IPS DF 4.7 (cell line): ENCODE results near the gene C19orf38.
"Not testable (repeated sequence)": the region's sequence is repeated elsewhere in the genome, so short reads cannot be mapped to it uniquely, and the experiment has no call there.

ENCODE experiments used
- DNase-seq: peaks from one replicate; pipeline ENCODE4 v3.0.0-alpha.2; 2013; ENCODE audit warnings: low spot score; ENCODE audit errors: extremely low read depth

Gene C19orf38

DNA sequence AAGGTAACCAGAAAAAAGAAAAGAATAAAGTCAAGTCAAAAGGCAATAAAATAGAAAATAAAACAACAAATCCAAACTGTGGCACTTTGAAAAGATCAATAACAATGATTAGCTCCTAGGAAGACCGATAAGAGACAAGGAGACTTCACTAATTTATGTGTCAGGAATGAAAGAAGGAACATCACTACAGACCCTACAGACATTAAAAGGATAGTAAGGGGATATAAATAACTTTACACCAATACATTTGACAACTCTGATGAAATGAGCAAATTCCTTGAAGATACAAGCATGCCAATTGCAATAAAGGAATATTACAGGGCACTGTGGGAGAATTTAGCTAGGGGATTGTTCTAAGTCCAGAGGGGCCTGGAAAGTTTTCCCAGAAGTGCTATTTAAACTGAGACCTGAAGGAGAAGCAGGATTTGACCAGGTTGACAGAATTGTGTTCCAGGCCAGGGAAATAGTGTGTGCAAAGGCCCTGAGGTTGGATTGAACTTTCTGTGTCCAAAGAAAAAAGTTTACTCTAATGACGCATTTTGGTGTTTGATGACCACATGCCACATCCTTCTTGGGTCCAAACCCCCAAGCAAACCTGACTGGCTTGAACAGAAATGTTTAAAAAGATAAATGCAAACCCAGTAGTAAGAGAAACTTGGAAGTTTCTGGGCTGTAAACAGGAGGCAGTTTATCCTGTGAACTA lies 1.6 kb upstream of the C19orf38 start:
- no peak for DNase-seq

DNA sequence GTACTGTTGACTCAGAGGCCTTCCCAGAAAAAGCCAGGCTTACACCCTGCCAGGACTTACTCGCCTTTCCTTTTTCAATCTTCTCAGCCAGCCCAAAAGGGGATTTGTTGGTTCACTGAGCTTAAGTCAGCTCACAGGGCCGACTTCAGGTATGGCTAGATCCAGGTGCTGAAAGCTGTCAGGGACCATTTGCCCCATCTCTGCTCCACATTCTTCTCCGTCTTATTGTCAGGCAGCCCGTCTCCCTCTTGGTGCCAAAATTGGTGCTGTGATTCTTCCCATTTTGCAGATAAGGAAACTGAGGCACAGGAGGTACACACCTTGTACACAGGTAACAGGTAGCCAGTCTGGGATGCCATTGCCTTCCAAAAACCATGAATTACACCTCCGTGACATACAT lies 2.4 kb downstream of the C19orf38 start:
- DNase-seq, result no peak

DNA sequence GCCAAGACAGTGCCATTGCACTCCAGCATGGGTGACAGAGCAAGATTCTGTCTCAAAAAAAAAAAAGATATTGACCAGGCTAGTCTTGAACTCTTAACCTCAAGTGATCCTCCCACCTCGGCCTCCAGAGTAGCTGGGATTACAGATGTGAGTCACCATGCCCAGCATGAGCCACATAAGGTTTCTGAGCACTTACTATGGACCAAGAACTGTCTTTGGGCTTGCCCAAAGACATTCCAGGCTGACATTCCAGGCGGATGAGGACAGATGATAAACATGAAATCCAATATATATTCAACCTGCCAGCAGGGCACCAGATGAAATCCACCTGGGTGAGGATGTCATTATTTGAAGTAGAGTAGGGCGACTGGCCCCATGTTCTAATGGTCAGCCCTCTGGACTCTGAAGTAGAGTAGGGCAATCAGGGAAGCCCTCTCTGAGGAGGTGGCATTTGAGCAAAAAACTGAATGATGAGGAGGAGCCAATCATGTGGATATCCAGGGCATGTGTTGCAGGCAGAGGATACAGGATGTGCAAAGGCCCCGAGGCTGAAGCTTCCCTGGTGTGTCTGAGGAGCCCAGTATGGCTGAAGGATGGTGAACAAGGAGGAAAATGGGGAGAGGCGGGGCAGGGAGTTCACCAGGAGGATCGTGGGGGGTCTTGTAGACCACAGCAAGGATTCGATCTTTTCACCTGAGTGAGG lies 4.0 kb downstream of the C19orf38 start:
- no peak for DNase-seq

DNA sequence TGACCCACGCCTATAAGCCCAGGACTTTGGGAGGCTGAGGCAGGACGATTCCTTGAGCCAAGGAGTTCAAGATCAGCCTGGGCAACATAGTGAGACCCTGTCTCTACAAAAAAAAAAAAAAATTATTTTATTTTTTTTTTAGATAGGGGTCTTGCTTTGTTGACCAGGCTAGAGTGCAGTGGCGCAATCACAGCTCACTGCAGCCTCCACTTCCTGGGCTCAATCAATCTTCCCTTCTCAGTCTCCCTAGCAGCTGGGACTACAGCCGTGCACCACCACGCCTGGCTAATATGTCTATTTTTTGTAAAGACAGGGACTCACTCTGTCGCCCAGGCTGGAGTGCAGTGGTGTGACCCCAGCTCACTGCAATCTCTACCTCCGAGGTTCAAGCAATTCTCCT lies 4.7 kb downstream of the C19orf38 start:
- no peak for DNase-seq

DNA sequence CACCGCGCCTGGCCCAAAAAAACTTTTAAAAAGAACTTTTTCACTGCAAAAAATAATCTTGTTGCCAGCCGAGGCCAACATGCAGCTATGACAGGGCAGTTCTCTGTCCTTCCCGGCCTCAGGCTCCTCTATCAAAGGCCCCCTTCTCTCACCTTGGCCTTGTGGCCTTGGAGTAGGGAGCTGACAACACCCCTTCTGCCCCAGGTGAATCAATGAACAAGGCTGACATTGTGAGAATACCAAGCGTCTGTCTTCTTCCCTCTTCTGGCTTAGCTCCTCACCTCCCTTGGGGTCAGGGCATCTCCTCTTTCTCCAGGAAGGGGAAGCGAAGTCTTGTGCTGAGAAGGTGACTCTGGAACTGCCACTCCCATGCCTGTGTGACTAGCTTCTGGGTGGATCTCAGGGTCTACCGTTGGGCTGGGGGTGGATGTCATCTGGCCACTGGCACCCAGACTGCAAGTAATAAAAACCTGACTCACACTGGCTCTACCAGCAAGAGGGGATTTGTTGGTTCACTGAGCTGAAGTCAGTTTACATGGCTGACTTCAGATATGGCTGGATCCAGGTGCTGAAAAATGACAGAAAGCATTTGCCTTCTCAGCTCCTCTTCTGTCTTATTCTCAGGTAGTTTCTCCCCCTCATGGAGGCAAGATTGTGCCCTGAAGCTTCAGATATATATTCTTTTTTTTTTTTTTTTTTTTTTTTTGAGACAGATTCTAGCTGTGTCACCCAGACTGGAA lies 6.3 kb downstream of the C19orf38 start:
- DNase-seq, result no peak

DNA sequence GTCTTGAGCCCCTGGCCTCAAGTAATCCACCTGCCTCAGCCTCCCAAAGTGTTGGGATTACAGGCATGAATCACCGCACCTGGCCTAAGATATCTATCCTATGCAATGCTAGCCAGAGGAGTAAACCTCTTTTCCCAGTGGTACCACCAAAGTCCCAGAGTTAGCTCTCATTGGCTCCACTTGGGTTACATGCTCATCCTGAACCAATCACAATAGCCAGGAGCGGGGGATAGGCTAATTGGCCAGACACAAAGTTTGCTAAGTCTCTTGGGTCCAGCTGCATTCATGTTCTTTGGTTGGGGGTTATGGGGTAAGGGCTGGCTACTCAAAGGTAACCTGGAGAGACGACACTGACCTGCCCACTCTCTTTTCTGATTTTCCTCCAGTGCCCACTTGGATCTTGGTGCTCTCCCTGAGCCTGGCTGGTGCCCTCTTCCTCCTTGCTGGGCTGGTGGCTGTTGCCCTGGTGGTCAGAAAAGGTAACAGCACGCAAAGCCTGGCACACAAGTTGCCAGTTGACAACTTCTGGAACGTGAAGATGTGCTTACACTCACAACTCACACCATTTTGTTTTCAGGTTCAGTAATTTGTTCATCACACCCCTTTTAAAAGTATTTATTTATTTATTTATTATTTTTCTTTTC lies 7.8 kb downstream of the C19orf38 start:
- no peak for DNase-seq

DNA sequence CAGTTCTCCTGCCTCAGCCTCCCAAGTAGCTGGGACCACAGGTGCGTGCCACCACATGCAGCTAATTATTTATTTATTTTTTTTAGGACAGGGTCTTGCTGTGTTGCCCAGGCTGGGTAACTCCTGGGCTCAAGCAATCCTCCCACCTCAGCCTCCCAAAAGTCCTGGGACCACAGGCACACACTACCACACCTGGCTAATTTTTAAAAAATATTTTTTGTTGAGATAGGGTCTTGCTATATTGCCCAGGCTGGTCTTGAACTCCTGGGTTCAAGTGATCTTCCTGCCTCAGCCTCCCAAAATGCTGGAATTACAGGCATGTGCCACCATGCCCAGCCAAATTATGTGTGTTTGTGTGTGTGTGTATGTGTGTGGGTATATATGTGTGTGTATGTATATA lies 8.7 kb downstream of the C19orf38 start:
- not testable (repeated sequence) for DNase-seq

DNA sequence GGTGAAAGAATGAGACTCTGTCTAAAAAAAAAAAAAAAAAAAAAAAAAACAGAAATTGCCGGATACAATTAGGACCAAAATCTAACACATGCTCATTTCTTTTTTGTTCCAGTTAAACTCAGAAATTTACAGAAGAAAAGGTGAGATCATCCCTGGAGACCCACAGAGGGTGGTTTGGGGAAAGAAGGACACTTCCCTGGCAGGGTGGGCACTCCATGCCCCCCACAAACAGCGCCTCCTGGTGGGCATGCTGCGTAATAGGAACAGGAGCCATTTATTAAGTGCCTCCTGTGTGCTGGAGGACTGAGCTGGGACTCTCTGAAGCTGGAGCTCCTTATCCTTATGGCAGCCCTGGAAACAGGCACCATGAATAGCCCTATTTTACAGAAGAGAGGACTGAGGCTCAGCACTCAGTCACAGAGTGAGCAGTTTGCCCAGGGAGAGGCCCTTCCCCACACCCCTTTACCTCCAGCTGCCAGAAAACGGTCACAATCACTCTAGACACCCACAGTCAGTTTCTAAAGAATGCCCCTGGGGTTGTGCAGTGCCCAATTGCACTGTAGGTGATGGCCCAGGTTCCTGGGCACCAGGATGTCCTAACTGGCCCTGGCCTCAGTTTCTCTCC lies 10.1 kb downstream of the C19orf38 start:
- no peak for DNase-seq

DNA sequence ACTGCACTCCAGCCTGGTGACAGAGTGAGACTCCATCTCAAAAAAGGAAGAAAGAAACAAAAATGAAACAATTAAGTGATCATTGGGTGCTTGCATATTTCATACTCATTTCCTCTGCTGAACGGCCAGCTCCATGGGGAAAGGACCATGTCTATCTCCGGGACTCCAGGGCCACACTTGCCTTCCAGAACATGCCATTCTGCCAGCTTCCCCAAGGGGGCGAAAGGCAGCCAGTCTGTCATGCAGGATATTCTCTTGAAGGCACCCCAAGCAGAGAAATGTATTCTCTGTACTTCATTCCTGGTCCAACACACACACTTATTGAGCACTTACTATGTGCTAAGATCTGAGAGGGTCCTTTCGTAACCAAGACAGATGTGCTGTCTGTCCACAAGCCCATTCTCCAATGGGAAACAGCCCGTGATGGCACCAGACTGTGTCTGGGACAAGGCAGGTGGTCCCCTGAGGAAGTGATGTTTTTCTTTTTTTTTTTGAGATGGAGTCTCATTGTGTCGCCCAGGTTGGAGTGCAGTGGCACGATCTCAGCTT lies 13.0 kb downstream of the C19orf38 start:
- DNase-seq, result no peak

DNA sequence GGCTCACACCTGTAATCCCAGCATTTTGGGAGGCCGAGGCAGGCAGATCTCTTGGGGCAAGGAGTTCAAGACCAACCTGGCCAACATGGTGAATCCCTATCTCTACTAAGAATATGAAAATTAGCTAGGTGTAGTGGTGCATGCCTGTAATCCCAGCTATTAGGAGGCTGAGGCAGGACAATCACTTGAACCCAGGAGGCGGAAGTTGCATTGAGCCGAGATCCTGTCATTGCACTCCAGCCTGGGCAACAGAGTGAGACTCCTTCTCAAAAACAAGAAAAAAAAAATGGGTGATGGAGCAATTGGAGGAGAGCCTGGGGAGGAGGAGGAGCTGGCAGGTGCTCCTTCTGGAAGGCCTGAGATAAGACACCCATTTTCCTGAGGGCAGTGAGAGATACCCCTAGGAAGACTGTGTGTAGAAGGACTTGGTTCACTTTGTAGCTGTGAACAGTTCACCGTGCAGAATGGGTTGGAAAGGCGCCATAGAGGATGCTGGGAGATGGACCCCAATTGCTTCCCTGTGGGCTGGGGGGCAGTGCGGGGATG lies 14.4 kb downstream of the C19orf38 start:
- DNase-seq, result no peak

DNA sequence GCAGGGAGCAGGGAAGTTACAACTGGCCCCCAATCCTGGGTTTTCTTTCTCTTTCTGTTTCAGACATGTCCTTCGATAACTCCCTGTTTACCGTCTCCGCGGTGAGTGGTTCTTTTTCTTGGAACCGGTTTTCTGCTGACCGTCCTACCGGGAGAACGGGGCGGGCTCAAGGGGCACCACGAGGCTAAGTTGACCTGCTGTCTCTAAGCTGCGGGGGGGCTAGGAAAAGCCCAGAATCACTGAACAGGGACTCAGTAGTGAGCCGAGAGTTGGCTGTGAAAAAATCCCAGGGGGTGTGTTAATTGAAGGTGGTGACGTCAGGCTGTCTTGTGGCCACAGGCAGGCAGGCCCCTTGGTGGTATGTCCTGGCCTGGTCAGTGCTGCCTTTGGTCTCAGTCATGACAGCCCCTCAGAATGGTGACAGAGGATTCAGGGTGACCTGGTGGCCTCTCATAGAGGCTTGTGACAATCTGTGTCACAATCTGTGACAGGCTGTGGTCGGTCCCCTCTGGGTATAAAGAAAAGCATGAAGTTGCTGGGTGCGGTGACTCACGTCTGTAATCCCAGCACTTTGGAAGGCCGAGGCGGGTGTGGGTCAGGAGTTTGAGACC lies 15.0 kb downstream of the C19orf38 start:
- DNase-seq, result no peak

DNA sequence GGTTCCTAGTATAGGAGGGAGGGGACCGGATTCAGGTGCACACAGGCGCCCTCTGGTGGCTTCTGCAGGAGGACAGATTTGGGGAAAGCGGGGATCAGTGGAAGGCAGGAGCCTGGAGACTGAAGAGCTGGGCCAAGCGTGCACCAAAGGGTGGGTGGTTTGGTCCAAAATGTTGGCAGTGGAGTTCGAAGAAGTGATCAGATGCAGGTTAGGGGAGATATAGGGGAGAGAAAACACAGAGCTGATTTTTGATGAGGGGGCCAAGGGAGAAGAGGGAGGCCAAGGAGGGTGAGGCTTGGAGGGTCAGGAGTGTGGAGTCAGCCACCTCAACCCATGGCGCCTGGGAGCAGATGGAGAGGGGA lies 16.3 kb downstream of the C19orf38 start:
- DNase-seq, result no peak

DNA sequence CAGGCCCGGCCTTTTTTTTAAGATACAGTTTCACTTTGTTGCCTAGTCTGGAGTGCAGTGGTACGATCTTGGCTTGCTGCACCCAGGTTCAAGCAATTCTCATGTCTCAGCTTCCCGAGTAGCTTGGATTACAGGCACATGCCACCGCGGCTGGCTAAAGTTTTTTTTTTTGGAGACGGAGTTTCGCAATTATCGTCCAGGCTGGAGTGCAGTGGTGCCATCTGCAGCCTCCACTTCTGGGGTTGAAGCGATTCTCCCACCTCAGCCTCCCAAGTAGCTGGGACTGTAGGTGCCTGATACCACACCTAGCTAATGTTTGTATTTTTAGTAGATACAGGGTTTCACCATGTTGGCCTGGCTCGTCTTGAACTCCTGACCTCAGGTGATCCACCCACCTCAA lies 18.3 kb downstream of the C19orf38 start:
- no peak for DNase-seq

DNA sequence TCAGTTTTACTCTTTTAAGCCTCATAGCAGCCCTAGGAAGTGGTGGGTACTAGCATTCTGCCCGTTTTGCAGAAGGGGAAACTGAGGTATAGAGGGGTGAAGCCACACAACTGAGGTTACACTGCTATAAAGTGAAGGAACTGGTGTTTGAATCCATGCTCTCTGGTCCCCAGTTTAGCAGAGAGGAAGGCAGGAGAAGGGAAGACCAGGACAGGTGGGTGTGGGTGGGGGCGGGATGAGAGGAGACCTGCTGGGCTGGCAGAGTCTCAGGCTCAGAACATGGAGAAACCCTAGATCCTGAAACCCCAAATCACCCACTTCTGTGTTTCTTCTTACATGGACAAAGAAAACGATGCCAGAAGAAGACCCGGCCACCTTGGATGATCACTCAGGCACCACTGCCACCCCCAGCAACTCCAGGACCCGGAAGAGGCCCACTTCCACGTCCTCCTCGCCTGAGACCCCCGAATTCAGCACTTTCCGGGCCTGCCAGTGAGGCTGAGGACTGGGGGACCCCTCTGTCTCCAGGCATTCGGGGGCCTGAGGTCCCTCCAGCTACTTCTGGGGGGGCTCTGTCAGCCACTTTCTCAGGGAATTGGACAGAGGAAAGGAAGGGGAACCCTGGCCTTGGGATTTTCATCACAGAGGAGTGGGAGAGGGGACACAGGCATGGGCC lies 20.8 kb downstream of the C19orf38 start:
- no peak for DNase-seq

DNA sequence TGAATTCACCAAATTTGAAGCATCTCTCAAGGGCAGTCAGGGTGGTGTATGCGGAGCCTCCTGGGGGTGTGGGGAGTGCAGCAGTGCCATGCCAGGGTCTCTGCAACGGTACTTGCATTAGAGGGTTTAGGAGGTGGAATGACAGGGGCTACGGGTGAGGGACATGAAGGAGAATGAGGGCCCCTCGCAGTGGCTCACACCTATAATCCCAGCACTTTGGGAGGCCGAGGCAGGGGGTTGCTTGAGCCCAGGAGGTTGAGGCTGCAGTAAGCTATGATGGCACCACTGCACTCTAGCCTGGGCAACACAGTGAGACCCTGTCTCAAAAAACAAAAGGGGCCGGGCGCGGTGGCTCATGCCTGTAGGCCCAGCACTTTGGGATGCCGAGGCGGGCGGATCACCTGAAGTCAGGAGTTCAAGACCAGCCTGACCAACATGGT lies 21.7 kb downstream of the C19orf38 start:
- not testable (repeated sequence) for DNase-seq

DNA sequence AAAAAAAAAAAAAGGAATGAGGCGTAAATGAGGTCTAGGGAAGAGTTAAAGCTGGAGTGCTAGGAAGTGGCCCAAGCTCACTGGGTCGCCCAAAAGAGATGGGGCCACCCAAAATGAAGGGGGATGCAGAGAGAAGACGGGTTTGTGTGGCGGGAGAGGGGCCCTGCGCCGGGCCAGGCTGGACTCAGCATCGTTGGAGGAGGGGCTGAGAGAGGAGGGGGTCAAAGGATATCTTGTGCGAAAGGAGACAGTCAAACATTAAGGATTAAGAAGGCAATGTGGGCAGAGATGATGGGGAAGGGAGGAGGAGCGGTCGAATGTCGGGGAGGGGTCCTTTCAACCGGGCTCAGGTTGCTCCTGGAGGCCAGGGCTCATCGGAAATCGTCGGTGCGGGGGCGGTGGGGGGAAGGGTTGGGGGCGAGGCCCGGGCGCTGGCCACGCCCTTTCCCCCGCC lies 22.3 kb downstream of the C19orf38 start:
- no peak for DNase-seq

DNA sequence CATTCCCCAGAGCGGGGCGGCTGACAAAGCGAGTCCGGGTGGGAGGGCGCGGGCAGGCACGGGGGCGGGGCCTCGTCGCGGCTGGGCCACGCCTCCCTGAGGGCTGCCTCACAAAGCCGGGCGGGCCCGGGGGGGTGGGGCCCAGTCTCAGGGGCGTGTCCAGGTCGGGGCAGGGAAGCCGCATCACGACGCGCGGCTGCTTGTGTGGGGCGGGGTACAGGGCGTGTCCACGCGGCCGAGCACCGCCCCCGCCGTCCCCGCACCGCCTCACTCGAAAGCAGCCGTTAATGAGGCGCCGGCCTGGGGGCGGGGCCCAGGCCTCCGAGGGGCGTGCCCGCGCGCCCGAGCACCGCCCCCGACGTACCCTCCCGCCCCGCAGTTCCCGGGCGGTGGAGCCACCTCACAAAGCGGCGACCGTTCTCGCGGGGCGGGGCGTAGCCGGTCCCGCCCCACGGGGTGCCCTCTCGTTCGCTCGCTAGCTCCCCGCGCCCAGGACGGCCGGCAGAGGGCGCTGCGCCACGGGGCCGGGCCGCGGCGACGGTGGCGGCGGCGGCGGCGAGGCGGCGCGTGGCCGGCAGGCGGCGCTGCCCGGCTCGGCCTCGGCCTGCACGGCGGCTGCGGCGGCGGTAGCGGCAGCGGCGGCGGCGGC lies 22.9 kb downstream of the C19orf38 start, which contains the start of gene CARM1:
TSS of gene CARM1 (plus strand) at position 599 of the 649 bp plus-strand sequence. CDS start 150 bp downstream, outside the sequence.
- no peak for DNase-seq

DNA sequence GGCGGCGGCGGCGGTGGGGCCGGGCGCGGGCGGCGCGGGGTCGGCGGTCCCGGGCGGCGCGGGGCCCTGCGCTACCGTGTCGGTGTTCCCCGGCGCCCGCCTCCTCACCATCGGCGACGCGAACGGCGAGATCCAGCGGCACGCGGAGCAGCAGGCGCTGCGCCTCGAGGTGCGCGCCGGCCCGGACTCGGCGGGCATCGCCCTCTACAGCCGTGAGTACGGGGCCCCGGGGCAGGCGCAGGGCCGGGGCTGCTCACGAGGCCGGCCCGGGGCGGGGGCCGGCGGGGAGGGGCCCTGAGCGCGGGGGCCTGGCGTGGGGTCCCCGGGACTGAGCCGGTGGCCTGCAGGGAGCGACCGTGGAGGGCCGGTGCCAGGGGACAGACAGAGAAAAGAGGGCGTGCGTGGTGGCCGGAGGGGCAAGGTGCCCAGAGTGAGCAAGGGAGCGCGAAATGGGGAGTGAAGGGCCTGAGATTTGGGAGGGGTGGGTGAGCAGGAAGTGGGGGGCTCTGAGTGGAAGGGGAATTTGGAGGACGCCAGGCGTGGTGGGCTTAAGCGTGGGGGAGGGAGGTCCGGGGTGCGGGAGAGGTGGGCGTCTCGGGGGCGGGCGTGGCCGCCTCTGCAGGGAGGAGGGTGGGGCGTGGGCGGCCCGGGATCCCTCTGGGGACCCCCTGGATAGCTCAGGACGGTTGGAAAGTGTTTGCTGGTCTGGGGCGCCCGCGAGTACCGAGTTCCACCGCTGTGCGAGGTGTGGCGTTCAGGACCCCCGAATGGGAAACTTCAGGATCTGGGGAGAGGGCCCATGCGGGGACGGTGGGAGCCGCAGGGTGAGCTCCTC lies 23.7 kb downstream of the C19orf38 start:
- DNase-seq, result no peak
